ENCODE results near the gene TNS3.

TNS3 gene

GRCh38 chr7:47512481-47513176, 69.3 kb downstream of the TNS3 start:
- Mint-ChIP-seq H3K4me3 (no peak overlapping the region), H3K36me3 (ENCODE audit: insufficient read depth) (no peaks in the 10 kb centered on the region), H3K9me3 (no peaks in the 10 kb centered on the region), H3K27me3 (no peaks in the 10 kb centered on the region), H3K4me1 (no peaks in the 10 kb centered on the region), H3K27ac (ENCODE audit: low read depth) (no peak overlapping the region)
- DNase-seq (ENCODE audit: low spot score in 2 of 2) (no peak), ATAC-seq (replicated peaks; ENCODE audit: extremely low read depth, poor library complexity, severe bottlenecking) (no peak)

GRCh38 chr7:47511699-47512370, 70.1 kb downstream of the TNS3 start:
- Mint-ChIP-seq H3K27ac (ENCODE audit: low read depth) (no peak overlapping the region), H3K4me3 (no peak overlapping the region), H3K4me1 (no peaks in the 10 kb centered on the region), H3K36me3 (ENCODE audit: insufficient read depth) (no peaks in the 10 kb centered on the region), H3K9me3 (no peaks in the 10 kb centered on the region), H3K27me3 (no peaks in the 10 kb centered on the region)
- no peak for DNase-seq (ENCODE audit: low spot score in 2 of 2)
- no peak for ATAC-seq (replicated peaks; ENCODE audit: extremely low read depth, poor library complexity, severe bottlenecking)

GRCh38 chr7:47510786-47511185, 71.1 kb downstream of the TNS3 start:
- no peaks in the 10 kb centered on the region for H3K9me3 Mint-ChIP-seq
- H3K27ac Mint-ChIP-seq (ENCODE audit: low read depth): no peak overlapping the region
- no peak for DNase-seq (ENCODE audit: low spot score in 2 of 2)
- ATAC-seq (replicated peaks; ENCODE audit: extremely low read depth, poor library complexity, severe bottlenecking): no peak
- no peaks in the 10 kb centered on the region for H3K36me3 Mint-ChIP-seq (ENCODE audit: insufficient read depth)
- no peaks in the 10 kb centered on the region for H3K27me3 Mint-ChIP-seq
- no peak overlapping the region for H3K4me3 Mint-ChIP-seq
- no peaks in the 10 kb centered on the region for H3K4me1 Mint-ChIP-seq

GRCh38 chr7:47510192-47510591, 71.7 kb downstream of the TNS3 start:
- Mint-ChIP-seq H3K36me3 (ENCODE audit: insufficient read depth) (no peaks in the 10 kb centered on the region), H3K27me3 (no peaks in the 10 kb centered on the region), H3K4me3 (no peak overlapping the region), H3K9me3 (no peaks in the 10 kb centered on the region), H3K27ac (ENCODE audit: low read depth) (no peak overlapping the region), H3K4me1 (no peaks in the 10 kb centered on the region)
- no peak for ATAC-seq (replicated peaks; ENCODE audit: extremely low read depth, poor library complexity, severe bottlenecking)
- DNase-seq (ENCODE audit: low spot score in 2 of 2): no peak

- H3K4me3 Mint-ChIP-seq: no peak overlapping the region
- H3K27me3 Mint-ChIP-seq: no peaks in the 10 kb centered on the region
- ATAC-seq (replicated peaks; ENCODE audit: extremely low read depth, poor library complexity, severe bottlenecking) (no peak), DNase-seq (ENCODE audit: low spot score in 2 of 2) (no peak)
- no peak overlapping the region for H3K27ac Mint-ChIP-seq (ENCODE audit: low read depth)
- no peaks in the 10 kb centered on the region for H3K36me3 Mint-ChIP-seq (ENCODE audit: insufficient read depth)
- H3K9me3 Mint-ChIP-seq: no peaks in the 10 kb centered on the region
- no peaks in the 10 kb centered on the region for H3K4me1 Mint-ChIP-seq
Observed at GRCh38 chr7:47509571-47509970, 72.3 kb downstream of the TNS3 start.

- ATAC-seq (replicated peaks; ENCODE audit: extremely low read depth, poor library complexity, severe bottlenecking) (no peak), DNase-seq (ENCODE audit: low spot score in 2 of 2) (no peak)
- H3K27ac Mint-ChIP-seq (ENCODE audit: low read depth): no peak overlapping the region
- no peaks in the 10 kb centered on the region for H3K36me3 Mint-ChIP-seq (ENCODE audit: insufficient read depth)
- H3K4me3 Mint-ChIP-seq: no peak overlapping the region
- H3K4me1 Mint-ChIP-seq: no peaks in the 10 kb centered on the region
- no peaks in the 10 kb centered on the region for H3K27me3 Mint-ChIP-seq
- H3K9me3 Mint-ChIP-seq: no peaks in the 10 kb centered on the region
Observed at GRCh38 chr7:47508389-47509380, 73.2 kb downstream of the TNS3 start.

GRCh38 chr7:47507522-47507921, 74.4 kb downstream of the TNS3 start:
- Mint-ChIP-seq H3K4me3 (no peak overlapping the region), H3K27ac (ENCODE audit: low read depth) (no peak overlapping the region), H3K9me3 (no peaks in the 10 kb centered on the region), H3K27me3 (no peaks in the 10 kb centered on the region), H3K36me3 (ENCODE audit: insufficient read depth) (no peaks in the 10 kb centered on the region), H3K4me1 (no peaks in the 10 kb centered on the region)
- ATAC-seq (replicated peaks; ENCODE audit: extremely low read depth, poor library complexity, severe bottlenecking) (no peak), DNase-seq (ENCODE audit: low spot score in 2 of 2) (no peak)

- H3K27me3 Mint-ChIP-seq: no peaks in the 10 kb centered on the region
Observed at GRCh38 chr7:47506382-47507339, 75.2 kb downstream of the TNS3 start.

GRCh38 chr7:47505312-47506007, 76.5 kb downstream of the TNS3 start:
- ATAC-seq (replicated peaks; ENCODE audit: extremely low read depth, poor library complexity, severe bottlenecking) (no peak), DNase-seq (ENCODE audit: low spot score in 2 of 2) (no peak)
- Mint-ChIP-seq H3K27me3 (no peaks in the 10 kb centered on the region), H3K27ac (ENCODE audit: low read depth) (no peak overlapping the region), H3K36me3 (ENCODE audit: insufficient read depth) (no peaks in the 10 kb centered on the region), H3K9me3 (no peaks in the 10 kb centered on the region), H3K4me1 (no peaks in the 10 kb centered on the region), H3K4me3 (no peak overlapping the region)

More at GRCh38 chr7:47506382-47507339, 75.2 kb downstream of the TNS3 start:
- ATAC-seq (replicated peaks; ENCODE audit: extremely low read depth, poor library complexity, severe bottlenecking) (no peak), DNase-seq (ENCODE audit: low spot score in 2 of 2) (no peak)
- H3K9me3 Mint-ChIP-seq: no peaks in the 10 kb centered on the region
- H3K27ac Mint-ChIP-seq (ENCODE audit: low read depth): no peak overlapping the region
- H3K4me1 Mint-ChIP-seq: no peaks in the 10 kb centered on the region
- no peaks in the 10 kb centered on the region for H3K36me3 Mint-ChIP-seq (ENCODE audit: insufficient read depth)
- no peak overlapping the region for H3K4me3 Mint-ChIP-seq

- Mint-ChIP-seq H3K4me3 (no peak overlapping the region), H3K36me3 (ENCODE audit: insufficient read depth) (no peaks in the 10 kb centered on the region), H3K27ac (ENCODE audit: low read depth) (no peak overlapping the region), H3K9me3 (no peaks in the 10 kb centered on the region), H3K27me3 (no peaks in the 10 kb centered on the region), H3K4me1 (no peaks in the 10 kb centered on the region)
- ATAC-seq (replicated peaks; ENCODE audit: extremely low read depth, poor library complexity, severe bottlenecking) (no peak), DNase-seq (ENCODE audit: low spot score in 2 of 2) (no peak)
Observed at GRCh38 chr7:47504551-47505311, 77.2 kb downstream of the TNS3 start.

GRCh38 chr7:47503281-47503680, 78.6 kb downstream of the TNS3 start:
- H3K36me3 Mint-ChIP-seq (ENCODE audit: insufficient read depth): no peaks in the 10 kb centered on the region
- H3K9me3 Mint-ChIP-seq: no peaks in the 10 kb centered on the region
- ATAC-seq (replicated peaks; ENCODE audit: extremely low read depth, poor library complexity, severe bottlenecking) (no peak), DNase-seq (ENCODE audit: low spot score in 2 of 2) (no peak)
- no peak overlapping the region for H3K27ac Mint-ChIP-seq (ENCODE audit: low read depth)
- no peaks in the 10 kb centered on the region for H3K4me1 Mint-ChIP-seq
- no peaks in the 10 kb centered on the region for H3K27me3 Mint-ChIP-seq
- H3K4me3 Mint-ChIP-seq: no peak overlapping the region

Measured in central memory CD8-positive, alpha-beta T cell (primary cell).